PC-3 (cell line): ENCODE measurements around the gene CAND2.

Experiments used
- EZH2 ChIP-seq: fragments of 300-600 bp; sonication (generic); IDR thresholded peaks from one replicate; pipeline ENCODE4 v1.6.1; 2017; ENCODE audit warnings: antibody characterized with exemption, mild to moderate bottlenecking, low read length; ENCODE audit not compliant: unreplicated experiment
- EZH2phosphoT487 ChIP-seq: fragments of 300-600 bp; sonication (generic); IDR thresholded peaks from 2 replicates; pipeline ENCODE4 v1.6.1; 2018; ENCODE audit warnings: mild to moderate bottlenecking, antibody characterized with exemption, low read length, borderline replicate concordance
- TF ChIP-seq, protein P1 (sequence below): fragments of 300-600 bp; sonication (generic); conservative IDR thresholded peaks from 2 replicates; pipeline ENCODE4 v1.5.1; 2017; ENCODE audit warnings: antibody characterized with exemption, low read depth, mild to moderate bottlenecking, low read length

DNA sequence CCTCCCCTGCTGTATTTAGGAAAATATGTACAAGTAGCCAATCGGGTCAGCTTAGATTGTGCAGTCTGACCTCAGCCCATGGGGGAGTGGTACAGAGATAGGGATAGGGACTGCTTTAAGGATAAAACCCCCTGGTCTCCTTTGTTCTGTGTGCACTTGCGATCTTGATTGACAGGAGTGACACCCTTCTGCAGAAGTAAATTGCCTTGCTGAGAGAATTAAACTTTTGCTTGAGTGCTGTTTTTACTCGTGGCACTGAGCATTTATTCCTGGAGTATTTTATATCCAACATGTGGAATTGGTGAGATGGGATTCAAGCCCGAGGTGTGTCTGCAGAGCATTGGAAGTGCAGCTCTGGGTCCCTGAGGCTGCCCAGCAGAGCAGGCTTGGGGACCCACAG is 68.8 kb downstream of the CAND2 start:
- TF ChIP-seq, protein P1, sequence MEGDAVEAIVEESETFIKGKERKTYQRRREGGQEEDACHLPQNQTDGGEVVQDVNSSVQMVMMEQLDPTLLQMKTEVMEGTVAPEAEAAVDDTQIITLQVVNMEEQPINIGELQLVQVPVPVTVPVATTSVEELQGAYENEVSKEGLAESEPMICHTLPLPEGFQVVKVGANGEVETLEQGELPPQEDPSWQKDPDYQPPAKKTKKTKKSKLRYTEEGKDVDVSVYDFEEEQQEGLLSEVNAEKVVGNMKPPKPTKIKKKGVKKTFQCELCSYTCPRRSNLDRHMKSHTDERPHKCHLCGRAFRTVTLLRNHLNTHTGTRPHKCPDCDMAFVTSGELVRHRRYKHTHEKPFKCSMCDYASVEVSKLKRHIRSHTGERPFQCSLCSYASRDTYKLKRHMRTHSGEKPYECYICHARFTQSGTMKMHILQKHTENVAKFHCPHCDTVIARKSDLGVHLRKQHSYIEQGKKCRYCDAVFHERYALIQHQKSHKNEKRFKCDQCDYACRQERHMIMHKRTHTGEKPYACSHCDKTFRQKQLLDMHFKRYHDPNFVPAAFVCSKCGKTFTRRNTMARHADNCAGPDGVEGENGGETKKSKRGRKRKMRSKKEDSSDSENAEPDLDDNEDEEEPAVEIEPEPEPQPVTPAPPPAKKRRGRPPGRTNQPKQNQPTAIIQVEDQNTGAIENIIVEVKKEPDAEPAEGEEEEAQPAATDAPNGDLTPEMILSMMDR, result no peak
- TF ChIP-seq EZH2, result no peak
- no peak for TF ChIP-seq EZH2phosphoT487
